WTC11 (cell line): ENCODE measurements around the gene HNRNPL. TPM values are rescaled to one million over a fixed set of nuclear protein-coding genes. Genes with fewer than 3 reads are reported as not detected.

Source experiments
- ATAC-seq: fragments of 200-7000 bp; cut with Tn5 transposase; 2 replicates; pipeline ENCODE4 v1.10.0; 2021; ENCODE audit warnings: mild to moderate bottlenecking, moderate library complexity
- CTCF ChIA-PET: fragments of 300-600 bp; sonication (Branson Sonifier 250); formaldehyde crosslinking; loops from one replicate; lab custom pipeline; 2021; ENCODE audit warnings: antibody characterized with exemption; lab: Charles Lee
- POLR2A ChIA-PET: fragments of 350-600 bp; sonication (Branson Sonifier 250); formaldehyde crosslinking; loops from one replicate; lab custom pipeline; 2021; ENCODE audit warnings: antibody characterized with exemption; lab: Charles Lee
- DNase-seq: peaks from one replicate; pipeline ENCODE4 v3.0.0; 2021; ENCODE audit warnings: low spot score
- H3K27ac Mint-ChIP-seq: 2 replicates; pipeline ENCODE4 v1.8.0; 2021; ENCODE audit warnings: mixed read lengths
- H3K27me3 Mint-ChIP-seq: 2 replicates; pipeline ENCODE4 v1.8.0; 2021; ENCODE audit warnings: low read depth, mild to moderate bottlenecking, moderate library complexity, mixed read lengths
- H3K36me3 Mint-ChIP-seq: 2 replicates; pipeline ENCODE4 v1.8.0; 2021; ENCODE audit warnings: mixed read lengths
- H3K4me1 Mint-ChIP-seq: 2 replicates; pipeline ENCODE4 v1.8.0; 2022; ENCODE audit warnings: mixed read lengths
- H3K4me3 Mint-ChIP-seq: 2 replicates; pipeline ENCODE4 v1.8.0; 2021; ENCODE audit warnings: mild to moderate bottlenecking, moderate library complexity, mixed read lengths
- H3K9me3 Mint-ChIP-seq: 2 replicates; pipeline ENCODE4 v1.8.0; 2021; ENCODE audit warnings: mixed read lengths
- FOXJ3 ChIP-seq: sonication (generic); formaldehyde crosslinking; IDR thresholded peaks from 2 replicates; pipeline ENCODE4 v1.9.0; 2021; ENCODE audit warnings: missing genetic modification reagents, mild to moderate bottlenecking, borderline replicate concordance
- FOXK1 ChIP-seq: sonication (generic); formaldehyde crosslinking; IDR thresholded peaks from 2 replicates; pipeline ENCODE4 v1.8.0; 2022; ENCODE audit warnings: mild to moderate bottlenecking, moderate library complexity, missing genetic modification reagents
- JAZF1 ChIP-seq: fragments of 250-450 bp; sonication (Bioruptor Pico); IDR thresholded peaks from 2 replicates; pipeline ENCODE4 v1.9.0; 2021; ENCODE audit warnings: moderate library complexity, mild to moderate bottlenecking, inconsistent platforms
- JUN ChIP-seq: sonication (generic); formaldehyde crosslinking; IDR thresholded peaks from 2 replicates; pipeline ENCODE4 v1.8.0; 2023; ENCODE audit warnings: mild to moderate bottlenecking, missing genetic modification reagents
- NFATC4 ChIP-seq: fragments of 250-450 bp; sonication (Bioruptor Pico); IDR thresholded peaks from 2 replicates; pipeline ENCODE4 v1.9.0; 2021; ENCODE audit warnings: mild to moderate bottlenecking
- ZNF138 ChIP-seq: sonication (generic); formaldehyde crosslinking; conservative IDR thresholded peaks from 2 replicates; pipeline ENCODE4 v1.8.1; 2022; ENCODE audit warnings: mild to moderate bottlenecking, moderate library complexity, missing genetic modification reagents
- ZNF232 ChIP-seq: sonication (generic); formaldehyde crosslinking; IDR thresholded peaks from 2 replicates; pipeline ENCODE4 v1.8.0; 2022; ENCODE audit warnings: mild to moderate bottlenecking, missing genetic modification reagents
- ZNF396 ChIP-seq: fragments of 250-450 bp; sonication (Bioruptor Pico); IDR thresholded peaks from 2 replicates; pipeline ENCODE4 v1.8.0; 2021; ENCODE audit warnings: mild to moderate bottlenecking, moderate library complexity, borderline replicate concordance
- ZNF416 ChIP-seq: fragments of 250-450 bp; sonication (Bioruptor Pico); IDR thresholded peaks from 2 replicates; pipeline ENCODE4 v1.9.0; 2021; ENCODE audit warnings: mild to moderate bottlenecking, inconsistent platforms
- total RNA-seq: library from RNA; stranded (reverse); gene quantifications from 3 replicates; pipeline ENCODE4 v1.2.3, GENCODE V29; 2021
- TF ChIP-seq, protein P1 (sequence below): fragments of 250-450 bp; sonication (Bioruptor Pico); IDR thresholded peaks from 2 replicates; pipeline ENCODE4 v1.9.0; 2021; ENCODE audit warnings: moderate library complexity, mild to moderate bottlenecking, inconsistent platforms, borderline replicate concordance
- TF ChIP-seq, protein P2 (sequence below): sonication (generic); formaldehyde crosslinking; IDR thresholded peaks from 2 replicates; pipeline ENCODE4 v1.8.1; 2023; ENCODE audit warnings: mild to moderate bottlenecking, moderate library complexity, missing genetic modification reagents
- TF ChIP-seq, protein P3 (sequence below): sonication (generic); formaldehyde crosslinking; IDR thresholded peaks from 2 replicates; pipeline ENCODE4 v1.8.1; 2023; ENCODE audit warnings: mild to moderate bottlenecking, missing genetic modification reagents, borderline replicate concordance
- TF ChIP-seq, protein P4 (sequence below): sonication (generic); formaldehyde crosslinking; IDR thresholded peaks from 2 replicates; pipeline ENCODE4 v1.8.1; 2023; ENCODE audit warnings: mild to moderate bottlenecking, missing genetic modification reagents, moderate library complexity
- TF ChIP-seq, protein P5 (sequence below): sonication (generic); formaldehyde crosslinking; IDR thresholded peaks from 2 replicates; pipeline ENCODE4 v1.8.1; 2022; ENCODE audit warnings: mild to moderate bottlenecking, moderate library complexity, missing genetic modification reagents
- TF ChIP-seq, protein P6 (sequence below): sonication (generic); formaldehyde crosslinking; IDR thresholded peaks from 2 replicates; pipeline ENCODE4 v1.8.0; 2022; ENCODE audit warnings: mild to moderate bottlenecking, missing genetic modification reagents
- TF ChIP-seq, protein P7 (sequence below): sonication (generic); formaldehyde crosslinking; conservative IDR thresholded peaks from 2 replicates; pipeline ENCODE4 v1.8.1; 2023; ENCODE audit warnings: mild to moderate bottlenecking, low read depth, missing genetic modification reagents, moderate library complexity
- TF ChIP-seq, protein P8 (sequence below): sonication (generic); formaldehyde crosslinking; IDR thresholded peaks from 2 replicates; pipeline ENCODE4 v1.8.0; 2022; ENCODE audit warnings: mild to moderate bottlenecking, missing genetic modification reagents

The HNRNPL gene
- total RNA-seq, 1 experiment from 2014 or later: 779 TPM

DNA sequence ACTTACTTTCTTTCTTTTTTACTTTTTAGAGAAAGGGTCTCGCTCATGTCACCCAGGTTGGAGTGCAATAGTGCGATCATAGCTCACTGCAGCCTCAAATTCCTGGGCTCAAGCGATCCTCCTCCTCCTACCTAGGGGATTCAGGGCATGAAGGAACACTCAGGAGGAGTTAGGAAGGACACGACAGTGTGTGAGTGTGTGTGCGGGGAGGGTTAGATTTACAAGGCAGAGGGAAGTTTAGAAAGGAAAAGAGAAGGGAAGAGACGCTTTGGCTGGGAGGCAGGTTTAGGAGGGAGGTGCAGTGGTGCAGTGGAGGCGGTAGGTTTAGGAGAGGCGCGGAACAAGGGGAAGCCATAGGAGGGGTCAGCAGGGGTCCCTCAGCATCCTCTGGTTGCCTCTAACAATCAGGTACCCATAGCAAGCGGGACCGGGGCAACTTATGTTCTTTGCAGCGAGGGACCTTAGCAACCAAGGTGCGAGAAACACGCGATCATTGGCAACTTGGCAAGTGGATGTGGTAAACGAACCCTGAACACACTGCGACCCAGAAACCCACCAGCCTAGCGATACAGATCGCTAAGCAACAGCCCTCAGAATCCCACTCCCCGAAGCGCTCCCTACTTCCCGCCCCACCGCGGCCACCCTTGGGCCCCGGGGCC lies 49.1 kb upstream of the HNRNPL start:
- Mint-ChIP-seq H3K36me3 (no peaks in the 10 kb centered on the region), H3K4me3 (peak overlapping the region; percentile 87), H3K27ac (peak overlapping the region; percentile 67; the same call in 1 of the 2 replicates), H3K4me1 (peaks cover 12% of the 10 kb centered on the region), H3K27me3 (peaks cover 24% of the 10 kb centered on the region), H3K9me3 (peaks cover 4% of the 10 kb centered on the region; the same call in 1 of the 2 replicates)
- TF ChIP-seq, protein P1, sequence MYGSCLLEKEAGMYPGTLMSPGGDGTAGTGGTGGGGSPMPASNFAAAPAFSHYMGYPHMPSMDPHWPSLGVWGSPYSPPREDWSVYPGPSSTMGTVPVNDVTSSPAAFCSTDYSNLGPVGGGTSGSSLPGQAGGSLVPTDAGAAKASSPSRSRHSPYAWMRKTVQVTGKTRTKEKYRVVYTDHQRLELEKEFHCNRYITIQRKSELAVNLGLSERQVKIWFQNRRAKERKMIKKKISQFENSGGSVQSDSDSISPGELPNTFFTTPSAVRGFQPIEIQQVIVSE: no peak
- no peak for TF ChIP-seq JAZF1 (CRISPR knock-in tag)
- TF ChIP-seq, protein P2, sequence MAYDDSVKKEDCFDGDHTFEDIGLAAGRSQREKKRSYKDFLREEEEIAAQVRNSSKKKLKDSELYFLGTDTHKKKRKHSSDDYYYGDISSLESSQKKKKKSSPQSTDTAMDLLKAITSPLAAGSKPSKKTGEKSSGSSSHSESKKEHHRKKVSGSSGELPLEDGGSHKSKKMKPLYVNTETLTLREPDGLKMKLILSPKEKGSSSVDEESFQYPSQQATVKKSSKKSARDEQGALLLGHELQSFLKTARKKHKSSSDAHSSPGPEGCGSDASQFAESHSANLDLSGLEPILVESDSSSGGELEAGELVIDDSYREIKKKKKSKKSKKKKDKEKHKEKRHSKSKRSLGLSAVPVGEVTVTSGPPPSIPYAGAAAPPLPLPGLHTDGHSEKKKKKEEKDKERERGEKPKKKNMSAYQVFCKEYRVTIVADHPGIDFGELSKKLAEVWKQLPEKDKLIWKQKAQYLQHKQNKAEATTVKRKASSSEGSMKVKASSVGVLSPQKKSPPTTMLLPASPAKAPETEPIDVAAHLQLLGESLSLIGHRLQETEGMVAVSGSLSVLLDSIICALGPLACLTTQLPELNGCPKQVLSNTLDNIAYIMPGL (CRISPR knock-in tag): no peak
- TF ChIP-seq, protein P3, sequence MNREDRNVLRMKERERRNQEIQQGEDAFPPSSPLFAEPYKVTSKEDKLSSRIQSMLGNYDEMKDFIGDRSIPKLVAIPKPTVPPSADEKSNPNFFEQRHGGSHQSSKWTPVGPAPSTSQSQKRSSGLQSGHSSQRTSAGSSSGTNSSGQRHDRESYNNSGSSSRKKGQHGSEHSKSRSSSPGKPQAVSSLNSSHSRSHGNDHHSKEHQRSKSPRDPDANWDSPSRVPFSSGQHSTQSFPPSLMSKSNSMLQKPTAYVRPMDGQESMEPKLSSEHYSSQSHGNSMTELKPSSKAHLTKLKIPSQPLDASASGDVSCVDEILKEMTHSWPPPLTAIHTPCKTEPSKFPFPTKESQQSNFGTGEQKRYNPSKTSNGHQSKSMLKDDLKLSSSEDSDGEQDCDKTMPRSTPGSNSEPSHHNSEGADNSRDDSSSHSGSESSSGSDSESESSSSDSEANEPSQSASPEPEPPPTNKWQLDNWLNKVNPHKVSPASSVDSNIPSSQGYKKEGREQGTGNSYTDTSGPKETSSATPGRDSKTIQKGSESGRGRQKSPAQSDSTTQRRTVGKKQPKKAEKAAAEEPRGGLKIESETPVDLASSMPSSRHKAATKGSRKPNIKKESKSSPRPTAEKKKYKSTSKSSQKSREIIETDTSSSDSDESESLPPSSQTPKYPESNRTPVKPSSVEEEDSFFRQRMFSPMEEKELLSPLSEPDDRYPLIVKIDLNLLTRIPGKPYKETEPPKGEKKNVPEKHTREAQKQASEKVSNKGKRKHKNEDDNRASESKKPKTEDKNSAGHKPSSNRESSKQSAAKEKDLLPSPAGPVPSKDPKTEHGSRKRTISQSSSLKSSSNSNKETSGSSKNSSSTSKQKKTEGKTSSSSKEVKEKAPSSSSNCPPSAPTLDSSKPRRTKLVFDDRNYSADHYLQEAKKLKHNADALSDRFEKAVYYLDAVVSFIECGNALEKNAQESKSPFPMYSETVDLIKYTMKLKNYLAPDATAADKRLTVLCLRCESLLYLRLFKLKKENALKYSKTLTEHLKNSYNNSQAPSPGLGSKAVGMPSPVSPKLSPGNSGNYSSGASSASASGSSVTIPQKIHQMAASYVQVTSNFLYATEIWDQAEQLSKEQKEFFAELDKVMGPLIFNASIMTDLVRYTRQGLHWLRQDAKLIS (CRISPR knock-in tag): no peak
- no peak for TF ChIP-seq FOXJ3 (CRISPR knock-in tag)
- DNase-seq (no peak), ATAC-seq (no peak)
- CTCF ChIA-PET: no interaction called here
- POLR2A ChIA-PET: no interaction called here

DNA sequence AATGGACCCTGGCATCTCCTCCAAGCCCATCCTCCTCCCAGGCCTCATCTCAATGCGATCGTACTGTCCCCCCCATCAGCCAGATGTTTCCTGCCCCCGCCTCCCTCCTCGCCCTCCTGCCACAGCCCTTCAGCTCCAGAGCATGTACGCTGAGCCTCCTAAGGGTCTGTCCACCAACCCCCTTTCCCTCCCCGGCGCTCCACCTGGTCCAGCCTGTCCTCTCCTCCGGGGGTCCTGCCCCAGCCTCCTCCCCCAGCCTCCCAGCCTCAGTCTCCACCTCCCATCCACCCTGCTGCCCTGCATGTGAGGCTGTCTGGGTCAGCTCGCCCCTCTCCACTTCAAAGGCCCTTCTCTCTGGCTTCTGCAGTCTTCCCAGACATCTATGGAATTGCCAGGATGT lies 45.2 kb upstream of the HNRNPL start:
- Mint-ChIP-seq H3K36me3 (no peaks in the 10 kb centered on the region), H3K27me3 (peaks cover 24% of the 10 kb centered on the region), H3K9me3 (no peaks in the 10 kb centered on the region), H3K4me1 (peaks cover 8% of the 10 kb centered on the region), H3K4me3 (no peak overlapping the region), H3K27ac (no peak overlapping the region)
- ChIA-PET CTCF (no interaction called here), POLR2A (no interaction called here)
- DNase-seq (no peak), ATAC-seq (no peak)
- no peak for TF ChIP-seq FOXK1 (CRISPR knock-in tag)
- no peak for TF ChIP-seq ZNF416
- TF ChIP-seq JUN: no peak
- no peak for TF ChIP-seq NFATC4 (CRISPR knock-in tag)
- TF ChIP-seq, protein P4, sequence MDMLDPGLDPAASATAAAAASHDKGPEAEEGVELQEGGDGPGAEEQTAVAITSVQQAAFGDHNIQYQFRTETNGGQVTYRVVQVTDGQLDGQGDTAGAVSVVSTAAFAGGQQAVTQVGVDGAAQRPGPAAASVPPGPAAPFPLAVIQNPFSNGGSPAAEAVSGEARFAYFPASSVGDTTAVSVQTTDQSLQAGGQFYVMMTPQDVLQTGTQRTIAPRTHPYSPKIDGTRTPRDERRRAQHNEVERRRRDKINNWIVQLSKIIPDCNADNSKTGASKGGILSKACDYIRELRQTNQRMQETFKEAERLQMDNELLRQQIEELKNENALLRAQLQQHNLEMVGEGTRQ (CRISPR knock-in tag): no peak
- no peak for TF ChIP-seq FOXJ3 (CRISPR knock-in tag)
- TF ChIP-seq ZNF232 (CRISPR knock-in tag): no peak
- no peak for TF ChIP-seq ZNF396 (CRISPR knock-in tag)
- TF ChIP-seq, protein P5, sequence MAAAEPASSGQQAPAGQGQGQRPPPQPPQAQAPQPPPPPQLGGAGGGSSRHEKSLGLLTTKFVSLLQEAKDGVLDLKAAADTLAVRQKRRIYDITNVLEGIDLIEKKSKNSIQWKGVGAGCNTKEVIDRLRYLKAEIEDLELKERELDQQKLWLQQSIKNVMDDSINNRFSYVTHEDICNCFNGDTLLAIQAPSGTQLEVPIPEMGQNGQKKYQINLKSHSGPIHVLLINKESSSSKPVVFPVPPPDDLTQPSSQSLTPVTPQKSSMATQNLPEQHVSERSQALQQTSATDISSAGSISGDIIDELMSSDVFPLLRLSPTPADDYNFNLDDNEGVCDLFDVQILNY: no peak
- TF ChIP-seq, protein P6, sequence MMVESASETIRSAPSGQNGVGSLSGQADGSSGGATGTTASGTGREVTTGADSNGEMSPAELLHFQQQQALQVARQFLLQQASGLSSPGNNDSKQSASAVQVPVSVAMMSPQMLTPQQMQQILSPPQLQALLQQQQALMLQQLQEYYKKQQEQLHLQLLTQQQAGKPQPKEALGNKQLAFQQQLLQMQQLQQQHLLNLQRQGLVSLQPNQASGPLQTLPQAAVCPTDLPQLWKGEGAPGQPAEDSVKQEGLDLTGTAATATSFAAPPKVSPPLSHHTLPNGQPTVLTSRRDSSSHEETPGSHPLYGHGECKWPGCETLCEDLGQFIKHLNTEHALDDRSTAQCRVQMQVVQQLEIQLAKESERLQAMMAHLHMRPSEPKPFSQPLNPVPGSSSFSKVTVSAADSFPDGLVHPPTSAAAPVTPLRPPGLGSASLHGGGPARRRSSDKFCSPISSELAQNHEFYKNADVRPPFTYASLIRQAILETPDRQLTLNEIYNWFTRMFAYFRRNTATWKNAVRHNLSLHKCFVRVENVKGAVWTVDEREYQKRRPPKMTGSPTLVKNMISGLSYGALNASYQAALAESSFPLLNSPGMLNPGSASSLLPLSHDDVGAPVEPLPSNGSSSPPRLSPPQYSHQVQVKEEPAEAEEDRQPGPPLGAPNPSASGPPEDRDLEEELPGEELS (CRISPR knock-in tag): no peak
- TF ChIP-seq ZNF138 (CRISPR knock-in tag): no peak
- TF ChIP-seq, protein P7, sequence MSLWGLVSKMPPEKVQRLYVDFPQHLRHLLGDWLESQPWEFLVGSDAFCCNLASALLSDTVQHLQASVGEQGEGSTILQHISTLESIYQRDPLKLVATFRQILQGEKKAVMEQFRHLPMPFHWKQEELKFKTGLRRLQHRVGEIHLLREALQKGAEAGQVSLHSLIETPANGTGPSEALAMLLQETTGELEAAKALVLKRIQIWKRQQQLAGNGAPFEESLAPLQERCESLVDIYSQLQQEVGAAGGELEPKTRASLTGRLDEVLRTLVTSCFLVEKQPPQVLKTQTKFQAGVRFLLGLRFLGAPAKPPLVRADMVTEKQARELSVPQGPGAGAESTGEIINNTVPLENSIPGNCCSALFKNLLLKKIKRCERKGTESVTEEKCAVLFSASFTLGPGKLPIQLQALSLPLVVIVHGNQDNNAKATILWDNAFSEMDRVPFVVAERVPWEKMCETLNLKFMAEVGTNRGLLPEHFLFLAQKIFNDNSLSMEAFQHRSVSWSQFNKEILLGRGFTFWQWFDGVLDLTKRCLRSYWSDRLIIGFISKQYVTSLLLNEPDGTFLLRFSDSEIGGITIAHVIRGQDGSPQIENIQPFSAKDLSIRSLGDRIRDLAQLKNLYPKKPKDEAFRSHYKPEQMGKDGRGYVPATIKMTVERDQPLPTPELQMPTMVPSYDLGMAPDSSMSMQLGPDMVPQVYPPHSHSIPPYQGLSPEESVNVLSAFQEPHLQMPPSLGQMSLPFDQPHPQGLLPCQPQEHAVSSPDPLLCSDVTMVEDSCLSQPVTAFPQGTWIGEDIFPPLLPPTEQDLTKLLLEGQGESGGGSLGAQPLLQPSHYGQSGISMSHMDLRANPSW (CRISPR knock-in tag): no peak
- TF ChIP-seq, protein P8, sequence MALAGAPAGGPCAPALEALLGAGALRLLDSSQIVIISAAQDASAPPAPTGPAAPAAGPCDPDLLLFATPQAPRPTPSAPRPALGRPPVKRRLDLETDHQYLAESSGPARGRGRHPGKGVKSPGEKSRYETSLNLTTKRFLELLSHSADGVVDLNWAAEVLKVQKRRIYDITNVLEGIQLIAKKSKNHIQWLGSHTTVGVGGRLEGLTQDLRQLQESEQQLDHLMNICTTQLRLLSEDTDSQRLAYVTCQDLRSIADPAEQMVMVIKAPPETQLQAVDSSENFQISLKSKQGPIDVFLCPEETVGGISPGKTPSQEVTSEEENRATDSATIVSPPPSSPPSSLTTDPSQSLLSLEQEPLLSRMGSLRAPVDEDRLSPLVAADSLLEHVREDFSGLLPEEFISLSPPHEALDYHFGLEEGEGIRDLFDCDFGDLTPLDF (CRISPR knock-in tag): no peak
